GM10248 (cell line): ENCODE results near the gene KIRREL3.

Experiments
- CTCF ChIA-PET: fragments of 300-600 bp; sonication (Branson Sonifier 250); formaldehyde crosslinking; extraction: SDS; loops from one replicate; lab custom pipeline; 2021; ENCODE audit warnings: antibody characterized with exemption; lab: Yijun Ruan, JAX
- POLR2A ChIA-PET: fragments of 350-650 bp; sonication (Branson Sonifier 250); formaldehyde crosslinking; extraction: SDS; loops from one replicate; lab custom pipeline; 2020; ENCODE audit warnings: antibody characterized with exemption; lab: Yijun Ruan, JAX
- DNase-seq: peaks from one replicate; pipeline ENCODE4 v3.0.0; 2012; ENCODE audit errors: extremely low spot score
- CTCF ChIP-seq: IDR thresholded peaks from 2 replicates; pipeline ENCODE4 v1.5.1; 2012; ENCODE audit warnings: mild to moderate bottlenecking, low read depth; ENCODE audit errors: extremely low read depth, missing control alignments, control extremely low read depth

Gene KIRREL3

GRCh38 chr11:126722956-126723664 lies 277.5 kb downstream of the KIRREL3 start:
- TF ChIP-seq CTCF = no peak
- DNase-seq = no peak
- CTCF ChIA-PET = interaction anchor here (1.3 kb wide), 1 partner anchor 114 kb away, joined by 3 read pairs; no protein-coding TSS in a partner anchor
- POLR2A ChIA-PET = no interaction called here

- ChIA-PET CTCF (interaction anchor here (1.1 to 8.7 kb wide), 3 partner anchors 12 to 269 kb away, joined by 3 to 141 read pairs (median 3); no protein-coding TSS in a partner anchor), POLR2A (no interaction called here)
- TF ChIP-seq CTCF = no peak
- no peak for DNase-seq
Measured at GRCh38 chr11:126722006-126722736, 278.4 kb downstream of the KIRREL3 start.

GRCh38 chr11:126720539-126721235 lies 279.9 kb downstream of the KIRREL3 start:
- no peak for DNase-seq
- POLR2A ChIA-PET = no interaction called here
- TF ChIP-seq CTCF = no peak
- CTCF ChIA-PET = interaction anchor here (0.8 to 8.7 kb wide), 2 partner anchors 9 to 270 kb away, joined by 3 to 141 read pairs; no protein-coding TSS in a partner anchor

- POLR2A ChIA-PET = no interaction called here
Measured at GRCh38 chr11:126719740-126720139, 280.8 kb downstream of the KIRREL3 start.

GRCh38 chr11:126718276-126718675 lies 282.3 kb downstream of the KIRREL3 start:
- no peak for TF ChIP-seq CTCF

More at GRCh38 chr11:126719740-126720139, 280.8 kb downstream of the KIRREL3 start:
- CTCF ChIA-PET = interaction anchor here (4.6 to 8.7 kb wide), 2 partner anchors 15 to 271 kb away, joined by 60 to 141 read pairs; no protein-coding TSS in a partner anchor
- no peak for TF ChIP-seq CTCF
- DNase-seq = no peak

More at GRCh38 chr11:126718276-126718675, 282.3 kb downstream of the KIRREL3 start:
- POLR2A ChIA-PET = no interaction called here
- CTCF ChIA-PET = interaction anchor here (1.4 to 8.7 kb wide), 6 partner anchors 9 to 626 kb away, joined by 3 to 141 read pairs (median 14); no protein-coding TSS in a partner anchor
- DNase-seq = no peak
